Posterior vena cava (tissue), 2 donors: ENCODE results near the gene SMPX. TPM values are rescaled to one million over a fixed set of nuclear protein-coding genes. Genes with fewer than 3 reads are reported as not detected.

Experiments used
- DNase-seq: peaks from one replicate; pipeline ENCODE4 v3.0.0-alpha.2; 2020; ENCODE audit warnings: low spot score
- intact Hi-C, 2 donors: fragments of 100-400 bp; cut with DNase I; formaldehyde crosslinking; loops; one replicate each; pipeline versions ENCODE4 v1.14.1 to v1.14.2; 2022 to 2023
- total RNA-seq, 2 donors: library from RNA; stranded (reverse); fragmentation: NEBNext Ultra II Directional; extraction: Animal tissue kit (Norgen Biotek cat#: 25700); gene quantifications; one replicate each; pipeline ENCODE4 v1.2.1, GENCODE V29; 2021
- donor health status: DM: yes; HTN: yes; CAD: no.
- donor health status: DM: yes; HTN: yes; CAD: no.

The SMPX gene
- total RNA-seq, 2 donors from 2014 or later, result not detected

DNA sequence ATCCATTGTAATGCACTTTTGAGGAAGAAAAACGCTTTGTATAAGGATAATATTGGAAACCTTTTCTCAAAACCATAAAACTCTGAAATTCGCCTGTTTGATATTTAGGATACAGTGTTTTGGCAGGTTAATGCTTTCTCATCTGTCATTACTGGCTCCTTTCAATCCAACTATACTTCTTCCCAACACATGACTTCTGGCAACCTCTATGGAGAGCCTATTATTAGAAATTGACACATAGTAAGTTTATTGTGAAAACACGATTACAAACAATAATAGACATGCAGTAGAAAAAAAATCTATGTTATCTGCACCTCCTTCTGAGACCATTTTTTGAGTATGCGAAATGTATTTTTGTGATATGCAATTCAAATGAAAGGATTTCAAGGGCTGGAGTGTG lies 95.2 kb downstream of the SMPX start:
- intact Hi-C loops, result no loop called here
- DNase-seq, result no peak

DNA sequence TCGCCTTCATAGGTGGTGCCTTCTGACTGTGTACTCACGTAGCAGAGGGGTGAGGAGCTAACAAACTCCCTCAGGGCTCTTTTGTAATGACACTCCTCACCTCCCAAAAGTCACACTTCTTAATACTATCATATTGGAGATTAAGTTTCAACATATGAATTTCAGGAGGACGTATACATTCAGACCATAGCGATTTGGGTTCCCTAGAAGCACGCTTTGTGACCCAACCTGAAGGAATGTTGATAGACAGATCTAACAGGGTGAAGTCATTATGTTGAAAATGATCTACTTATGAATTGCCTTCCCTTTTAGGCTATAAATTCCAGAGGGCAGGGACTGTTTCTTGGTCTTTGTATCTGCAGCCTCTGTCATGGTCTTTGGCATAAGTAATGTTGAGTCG lies 96.6 kb downstream of the SMPX start:
- intact Hi-C loops, result no loop called here
- DNase-seq, result no peak

DNA sequence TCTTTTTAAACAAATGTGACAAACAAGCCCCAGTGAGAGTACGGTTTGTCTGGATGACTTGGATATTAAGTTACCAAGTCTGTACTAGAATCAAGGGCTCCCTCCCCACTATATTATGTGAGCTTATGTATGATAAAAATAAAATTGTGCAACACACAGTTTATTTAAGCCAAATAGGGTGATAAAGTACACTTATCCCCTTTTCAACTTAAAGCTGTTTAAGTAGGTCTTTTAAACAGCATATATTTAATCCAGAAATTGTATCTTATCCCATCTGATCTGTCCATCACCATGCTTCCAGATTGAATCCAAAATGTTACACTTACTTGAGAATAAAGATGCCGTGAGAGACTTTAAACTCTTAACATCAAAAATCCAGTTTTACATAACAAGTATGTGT lies 97.8 kb downstream of the SMPX start:
- intact Hi-C loops, result no loop called here
- no peak for DNase-seq

DNA sequence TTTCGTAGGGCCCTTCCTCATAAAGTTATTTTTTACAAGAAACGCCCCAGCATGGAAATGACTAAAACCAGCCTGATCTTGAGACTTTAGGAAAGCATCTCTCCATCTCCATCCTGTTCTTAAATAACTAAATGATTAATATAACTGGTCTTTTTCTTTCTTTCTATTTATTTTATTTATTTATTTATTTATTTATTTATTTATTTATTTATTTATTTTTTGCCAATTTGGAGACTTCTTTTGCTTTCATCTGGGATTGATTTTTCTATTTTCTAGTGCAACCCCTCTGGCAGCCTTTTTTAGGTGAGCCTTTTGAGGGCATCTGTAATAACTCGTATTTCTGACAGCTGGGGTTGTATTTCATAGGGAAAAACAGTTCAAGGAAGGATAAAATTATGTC lies 98.6 kb downstream of the SMPX start:
- DNase-seq, result no peak
- intact Hi-C loops, result no loop called here

DNA sequence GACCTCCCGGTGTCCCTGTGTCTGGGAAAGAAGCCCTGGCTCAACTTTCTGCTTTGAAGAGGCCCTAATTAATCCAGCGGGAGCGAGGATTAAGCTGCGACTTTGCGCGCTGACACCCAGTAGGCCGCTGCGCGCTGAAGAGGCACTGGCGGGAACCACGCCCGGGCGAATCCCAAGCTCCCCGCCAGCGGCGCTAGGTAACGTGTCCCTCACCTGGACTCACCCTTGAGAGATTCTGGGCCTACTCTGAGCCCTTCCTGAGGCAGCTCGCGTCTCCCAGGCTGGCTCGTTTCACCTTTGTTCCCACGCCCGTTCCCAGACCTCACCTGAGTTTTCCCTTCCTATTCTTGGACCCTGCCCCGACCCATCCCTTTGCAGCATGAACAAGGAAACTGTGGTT lies 99.2 kb downstream of the SMPX start:
- intact Hi-C loops, result no loop called here
- DNase-seq, result no peak

DNA sequence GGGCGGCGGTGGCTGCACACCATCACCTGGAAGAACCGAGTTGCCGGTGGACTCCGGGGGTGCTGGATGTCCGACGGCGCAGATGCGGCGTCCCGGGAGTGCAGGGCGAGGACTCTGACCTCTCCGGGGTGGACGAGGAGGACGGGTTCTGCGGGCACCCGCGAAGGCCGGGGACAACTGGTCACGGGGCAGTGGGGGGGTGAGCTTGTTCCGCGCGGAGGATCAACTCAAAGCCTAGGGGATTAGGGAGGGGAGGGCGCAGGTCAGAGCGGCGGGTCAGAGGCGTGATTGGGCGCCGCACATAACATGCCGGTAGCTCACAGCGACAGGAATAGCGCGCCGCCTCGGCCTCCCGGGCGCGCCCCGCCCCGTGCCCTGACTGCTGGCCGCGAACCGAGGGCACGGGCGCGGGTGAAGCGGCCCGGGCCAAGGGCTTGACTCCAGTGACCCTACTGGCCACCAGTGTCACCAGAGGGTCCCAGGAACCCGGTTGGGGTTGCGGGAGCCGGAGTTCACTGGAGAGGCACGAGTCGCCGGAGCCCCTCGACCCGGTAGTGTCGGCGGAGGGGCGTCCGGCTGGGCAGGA lies 99.7 kb downstream of the SMPX start, which contains the start of gene KLHL34:
Gene KLHL34, minus strand, starts transcription at position 179 of the 586 bp plus-strand sequence. CDS start 542 bp downstream, outside the sequence.
- intact Hi-C loops, result no loop called here
- no peak for DNase-seq

DNA sequence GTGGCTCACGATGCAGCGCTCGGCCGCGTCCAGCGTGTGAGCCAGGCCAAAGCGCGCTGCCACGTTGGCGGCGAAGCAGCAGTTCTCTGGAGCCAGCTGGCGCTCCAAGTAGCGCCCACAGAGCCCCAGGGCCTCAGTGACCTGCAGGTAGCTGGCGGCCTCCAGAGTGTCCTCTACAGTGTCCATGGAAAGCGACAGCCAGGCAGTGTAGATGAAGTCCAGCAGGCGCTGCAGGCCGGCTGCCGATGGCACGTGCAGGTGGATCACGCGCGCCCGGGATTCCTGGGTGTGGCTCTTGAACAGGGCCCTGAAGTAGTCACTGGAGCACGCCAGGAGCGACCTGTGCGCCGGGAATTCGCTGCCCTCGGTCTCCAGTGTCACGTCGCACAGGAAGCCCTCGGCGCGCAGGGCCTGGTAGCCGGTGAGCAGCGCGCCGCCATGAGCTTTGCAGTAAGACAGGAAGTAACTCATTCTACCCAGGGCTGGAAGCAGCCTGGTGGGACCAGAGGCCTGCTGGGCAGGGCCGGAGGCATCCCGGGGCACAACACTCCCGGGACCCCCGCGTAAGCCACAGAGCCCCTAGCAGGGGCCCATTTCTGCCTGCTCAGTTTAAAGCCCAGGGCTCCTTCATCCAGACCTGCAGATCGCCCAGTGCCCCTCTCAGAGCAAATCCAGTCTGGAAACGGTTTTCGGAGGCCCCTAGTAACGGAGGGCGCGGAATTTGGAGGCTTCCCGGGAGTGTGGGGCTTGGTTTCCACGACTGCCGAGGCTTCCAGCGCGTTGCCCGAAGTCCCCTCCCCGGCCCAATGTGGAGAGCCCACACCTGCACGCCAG lies 100.4 kb downstream of the SMPX start:
- DNase-seq, result no peak
- intact Hi-C loops, result no loop called here

DNA sequence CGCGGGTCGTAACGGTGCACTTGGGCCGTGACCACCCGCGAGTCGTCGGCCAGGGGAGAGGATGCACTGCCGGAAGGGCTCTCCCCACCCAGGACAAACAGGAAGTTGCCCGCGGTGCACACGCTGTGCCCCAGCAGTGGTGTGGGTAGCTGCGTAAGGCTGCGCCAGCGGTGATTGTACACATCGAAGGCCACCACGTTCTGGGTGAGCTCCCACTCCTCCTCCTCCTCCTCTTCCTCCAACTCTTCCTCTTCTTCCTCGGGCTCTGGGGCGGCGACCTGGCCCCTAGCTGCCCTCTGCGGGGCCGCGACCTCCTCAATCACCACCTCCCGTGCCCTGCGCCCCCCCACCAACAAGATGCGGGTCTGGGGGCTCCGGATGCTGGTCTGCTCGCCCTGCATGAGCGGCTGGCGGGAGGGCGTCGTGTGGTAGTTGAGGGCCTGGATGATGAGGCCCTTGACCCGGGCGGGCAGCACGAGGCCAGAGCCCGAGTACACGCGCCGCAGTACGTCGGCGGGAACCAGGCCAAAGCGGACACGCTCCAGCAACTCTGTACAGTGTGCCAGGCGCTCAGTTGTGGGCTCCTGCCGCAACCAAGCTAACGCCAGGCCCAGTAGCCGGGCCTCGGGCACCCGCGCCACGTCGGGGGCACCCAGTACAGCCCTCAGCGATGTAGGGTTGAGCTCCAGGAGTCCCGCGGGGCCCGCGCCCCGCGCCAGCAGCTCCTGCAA lies 101.2 kb downstream of the SMPX start:
- no peak for DNase-seq
- intact Hi-C loops, result no loop called here

Other genes with a start within 250 kb of the SMPX start
- not detected for gene KLHL34, start 99.8 kb downstream of the SMPX start, total RNA-seq
- 10 to 100 TPM; 11.8 to 14.1 TPM for gene MBTPS2, start 81.5 kb upstream of the SMPX start, total RNA-seq
- 1 to 10 TPM; 2.0 to 2.5 TPM for gene YY2, start 97.9 kb upstream of the SMPX start, total RNA-seq
- 10 to 100 TPM; 47.0 to 79.0 TPM for gene SMS, start 182.6 kb upstream of the SMPX start, total RNA-seq